ENCODE results near the gene ZNF219. TPM values are rescaled to one million over a fixed set of nuclear protein-coding genes. Genes with fewer than 3 reads are reported as not detected.

The ZNF219 gene
- total RNA-seq, 2 experiments from 2014 or later: 5.3 to 5.8 TPM

- Mint-ChIP-seq H3K4me3 (no peak overlapping the region), H3K27me3 (no peaks in the 10 kb centered on the region), H3K4me1 (peaks cover 40% of the 10 kb centered on the region), H3K36me3 (ENCODE audit: low read depth) (no peaks in the 10 kb centered on the region), H3K9me3 (no peaks in the 10 kb centered on the region), H3K27ac (no peak overlapping the region)
- ChIA-PET POLR2A (no interaction called here), CTCF (interaction anchor here (2.1 to 10.3 kb wide), 3 partner anchors 13 to 91 kb away, joined by 8 to 159 read pairs (median 137); no protein-coding TSS in a partner anchor)
- DNase-seq: no peak
Measured at GRCh38 chr14:21107283-21107800, 8.9 kb upstream of the ZNF219 start.

- Mint-ChIP-seq H3K9me3 (no peaks in the 10 kb centered on the region), H3K4me3 (no peak overlapping the region), H3K27ac (no peak overlapping the region), H3K4me1 (peaks cover 47% of the 10 kb centered on the region), H3K27me3 (no peaks in the 10 kb centered on the region), H3K36me3 (ENCODE audit: low read depth) (no peaks in the 10 kb centered on the region)
- POLR2A ChIA-PET: no interaction called here
- DNase-seq: peak; percentile 80
- CTCF ChIA-PET: interaction anchor here (1.1 to 10.3 kb wide), 5 partner anchors 13 to 135 kb away, joined by 4 to 159 read pairs (median 23); no protein-coding TSS in a partner anchor
Measured at GRCh38 chr14:21106498-21107282, 8.2 kb upstream of the ZNF219 start.

- CTCF ChIA-PET: interaction anchor here (1.1 to 10.3 kb wide), 7 partner anchors 12 to 135 kb away, joined by 4 to 159 read pairs (median 52); no protein-coding TSS in a partner anchor
- Mint-ChIP-seq H3K9me3 (no peaks in the 10 kb centered on the region), H3K4me3 (no peak overlapping the region), H3K27ac (no peak overlapping the region), H3K36me3 (ENCODE audit: low read depth) (no peaks in the 10 kb centered on the region), H3K4me1 (peaks cover 50% of the 10 kb centered on the region), H3K27me3 (no peaks in the 10 kb centered on the region)
- DNase-seq: no peak
- POLR2A ChIA-PET: no interaction called here
Measured at GRCh38 chr14:21106176-21106497, 7.7 kb upstream of the ZNF219 start.

GRCh38 chr14:21105095-21105494 is 6.6 kb upstream of the ZNF219 start:
- peaks cover 49% of the 10 kb centered on the region for H3K4me1 Mint-ChIP-seq
- no peaks in the 10 kb centered on the region for H3K27me3 Mint-ChIP-seq
- ChIA-PET POLR2A (interaction anchor here (0.7 to 4.4 kb wide), 14 partner anchors 8 to 373 kb away, joined by 3 to 31 read pairs (median 4); no protein-coding TSS in a partner anchor), CTCF (interaction anchor here (0.6 to 10.3 kb wide), 26 partner anchors 9 to 406 kb away, joined by 3 to 159 read pairs (median 4); partner anchors contain the start of genes ARHGEF40, METTL3, RAB2B and RNASE7)
- no peaks in the 10 kb centered on the region for H3K36me3 Mint-ChIP-seq (ENCODE audit: low read depth)
- no peak for DNase-seq
- no peaks in the 10 kb centered on the region for H3K9me3 Mint-ChIP-seq
- H3K27ac Mint-ChIP-seq: peak overlapping the region; percentile 78
- peak overlapping the region; percentile 88 for H3K4me3 Mint-ChIP-seq

GRCh38 chr14:21104448-21105060 is 6.1 kb upstream of the ZNF219 start:
- peak overlapping the region; percentile 88 for H3K4me3 Mint-ChIP-seq
- peak overlapping the region; percentile 78 for H3K27ac Mint-ChIP-seq
- H3K9me3 Mint-ChIP-seq: no peaks in the 10 kb centered on the region
- peak; percentile 72 for DNase-seq
- peaks cover 47% of the 10 kb centered on the region for H3K4me1 Mint-ChIP-seq
- ChIA-PET CTCF (interaction anchor here (0.6 to 10.3 kb wide), 29 partner anchors 10 to 762 kb away, joined by 3 to 159 read pairs (median 4); partner anchors contain the start of genes ARHGEF40, METTL3, NDRG2 and RAB2B), POLR2A (interaction anchor here (0.7 to 4.4 kb wide), 21 partner anchors 9 to 762 kb away, joined by 3 to 31 read pairs (median 4); partner anchors contain the start of gene PARP2)
- H3K36me3 Mint-ChIP-seq (ENCODE audit: low read depth): no peaks in the 10 kb centered on the region
- peaks cover 4% of the 10 kb centered on the region for H3K27me3 Mint-ChIP-seq

- peak; percentile 96 for DNase-seq
- Mint-ChIP-seq H3K4me1 (peaks cover 50% of the 10 kb centered on the region), H3K36me3 (ENCODE audit: low read depth) (no peaks in the 10 kb centered on the region), H3K27me3 (peaks cover 10% of the 10 kb centered on the region), H3K27ac (peak overlapping the region; percentile 78), H3K4me3 (peak overlapping the region; percentile 88), H3K9me3 (no peaks in the 10 kb centered on the region)
- CTCF ChIA-PET: interaction anchor here (0.6 to 10.3 kb wide), 30 partner anchors 10 to 761 kb away, joined by 3 to 159 read pairs (median 4); partner anchors contain the start of genes ARHGEF40, METTL3, NDRG2 and RAB2B
- POLR2A ChIA-PET: interaction anchor here (0.7 to 4.4 kb wide), 26 partner anchors 9 to 761 kb away, joined by 3 to 31 read pairs (median 4); partner anchors contain the start of genes ARHGEF40, METTL3 and PARP2
Measured at GRCh38 chr14:21103710-21104447, 5.4 kb upstream of the ZNF219 start.

GRCh38 chr14:21103411-21103709 is 4.9 kb upstream of the ZNF219 start:
- peak overlapping the region; percentile 88 for H3K4me3 Mint-ChIP-seq
- peaks cover 53% of the 10 kb centered on the region for H3K4me1 Mint-ChIP-seq
- DNase-seq: no peak
- H3K36me3 Mint-ChIP-seq (ENCODE audit: low read depth): no peaks in the 10 kb centered on the region
- ChIA-PET POLR2A (interaction anchor here (0.7 to 4.4 kb wide), 17 partner anchors 8 to 760 kb away, joined by 3 to 31 read pairs (median 5); partner anchors contain the start of genes ARHGEF40, METTL3 and PARP2), CTCF (interaction anchor here (0.8 to 10.3 kb wide), 14 partner anchors 9 to 161 kb away, joined by 3 to 159 read pairs (median 8); partner anchors contain the start of genes ARHGEF40 and NDRG2)
- H3K9me3 Mint-ChIP-seq: no peaks in the 10 kb centered on the region
- peaks cover 14% of the 10 kb centered on the region for H3K27me3 Mint-ChIP-seq
- peak overlapping the region; percentile 78 for H3K27ac Mint-ChIP-seq

GRCh38 chr14:21102521-21103410 is 4.3 kb upstream of the ZNF219 start:
- H3K9me3 Mint-ChIP-seq: no peaks in the 10 kb centered on the region

GRCh38 chr14:21101802-21102413 is 3.5 kb upstream of the ZNF219 start:
- no peak for DNase-seq
- ChIA-PET POLR2A (interaction anchor here (1.3 to 4.4 kb wide), 5 partner anchors 10 to 36 kb away, joined by 3 to 31 read pairs (median 16); partner anchors contain the start of gene ARHGEF40), CTCF (interaction anchor here (0.6 to 10.3 kb wide), 7 partner anchors 8 to 354 kb away, joined by 3 to 159 read pairs (median 23); partner anchors contain the start of gene CHD8)
- Mint-ChIP-seq H3K36me3 (ENCODE audit: low read depth) (no peaks in the 10 kb centered on the region), H3K27me3 (peaks cover 20% of the 10 kb centered on the region), H3K9me3 (no peaks in the 10 kb centered on the region), H3K27ac (peak overlapping the region; percentile 76), H3K4me3 (peak overlapping the region; percentile 88), H3K4me1 (peaks cover 54% of the 10 kb centered on the region)

More at GRCh38 chr14:21102521-21103410, 4.3 kb upstream of the ZNF219 start:
- peak overlapping the region; percentile 88 for H3K4me3 Mint-ChIP-seq
- no peaks in the 10 kb centered on the region for H3K36me3 Mint-ChIP-seq (ENCODE audit: low read depth)
- no peak for DNase-seq
- peaks cover 14% of the 10 kb centered on the region for H3K27me3 Mint-ChIP-seq
- peaks cover 53% of the 10 kb centered on the region for H3K4me1 Mint-ChIP-seq
- ChIA-PET POLR2A (interaction anchor here (0.7 to 4.4 kb wide), 15 partner anchors 8 to 421 kb away, joined by 3 to 31 read pairs (median 5); partner anchors contain the start of genes ARHGEF40 and METTL3), CTCF (interaction anchor here (0.8 to 10.3 kb wide), 13 partner anchors 9 to 162 kb away, joined by 3 to 159 read pairs (median 13); partner anchors contain the start of genes ARHGEF40 and NDRG2)
- peak overlapping the region; percentile 78 for H3K27ac Mint-ChIP-seq

- no peak for DNase-seq
- ChIA-PET CTCF (interaction anchor here (1.0 to 10.3 kb wide), 6 partner anchors 7 to 129 kb away, joined by 3 to 159 read pairs (median 52); no protein-coding TSS in a partner anchor), POLR2A (interaction anchor here (4.4 kb wide), 1 partner anchor 12 kb away, joined by 31 read pairs; no protein-coding TSS in a partner anchor)
- Mint-ChIP-seq H3K4me3 (no peak within 1 kb of the TSS), H3K4me1 (peaks cover 51% of the 10 kb centered on the region), H3K27ac (no peak within 1 kb of the TSS), H3K27me3 (peaks cover 21% of the 10 kb centered on the region), H3K9me3 (no peaks in the 10 kb centered on the region), H3K36me3 (ENCODE audit: low read depth) (no peaks in the 10 kb centered on the region)
Measured at GRCh38 chr14:21100931-21101330, 2.5 kb upstream of the ZNF219 start, which contains the start of gene TMEM253. Gene TMEM253 (plus strand): TSS chr14:21101066. CDS start chr14:21101344, 278 bp downstream.

- peak overlapping the region; percentile 18 for H3K4me3 Mint-ChIP-seq
- CTCF ChIA-PET: interaction anchor here (0.9 kb wide), 1 partner anchor 10 kb away, joined by 3 read pairs; no protein-coding TSS in a partner anchor
- no peak overlapping the region for H3K27ac Mint-ChIP-seq
- POLR2A ChIA-PET: no interaction called here
- H3K27me3 Mint-ChIP-seq: peaks cover 22% of the 10 kb centered on the region
- H3K4me1 Mint-ChIP-seq: peaks cover 44% of the 10 kb centered on the region
- no peak for DNase-seq
- no peaks in the 10 kb centered on the region for H3K36me3 Mint-ChIP-seq (ENCODE audit: low read depth)
- no peaks in the 10 kb centered on the region for H3K9me3 Mint-ChIP-seq
Measured at GRCh38 chr14:21099596-21099985, 1.1 kb upstream of the ZNF219 start.

All from activated CD4-positive, alpha-beta memory T cell treated with anti-CD3 and anti-CD28 coated beads, Interleukin-2, amount 10 ng/mL, durations not matched to agents 7 days and 5 days (primary cell).